ENCODE results near the gene INSYN1.

DNA sequence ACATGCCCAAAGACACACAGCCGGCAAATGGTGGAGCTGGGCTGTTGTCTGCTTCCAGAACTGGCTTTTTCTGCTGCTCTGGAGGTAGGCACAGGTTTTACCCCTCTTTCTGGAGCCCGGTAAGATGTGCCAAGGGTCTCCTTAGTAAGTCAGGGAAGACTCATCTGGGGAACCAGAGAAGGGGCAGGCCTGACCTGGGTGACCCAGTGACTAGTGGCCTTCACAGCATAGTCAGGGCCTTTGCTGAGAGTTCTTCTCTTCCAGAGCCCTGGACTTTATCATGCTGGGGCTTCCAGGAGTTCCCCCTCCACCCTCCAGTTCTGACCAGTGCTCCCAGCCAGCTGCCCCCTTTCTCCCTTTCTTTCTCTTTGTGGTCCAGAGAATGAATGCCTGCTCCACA is 65.8 kb downstream of the INSYN1 start:
- TF ChIP-seq, protein P1, sequence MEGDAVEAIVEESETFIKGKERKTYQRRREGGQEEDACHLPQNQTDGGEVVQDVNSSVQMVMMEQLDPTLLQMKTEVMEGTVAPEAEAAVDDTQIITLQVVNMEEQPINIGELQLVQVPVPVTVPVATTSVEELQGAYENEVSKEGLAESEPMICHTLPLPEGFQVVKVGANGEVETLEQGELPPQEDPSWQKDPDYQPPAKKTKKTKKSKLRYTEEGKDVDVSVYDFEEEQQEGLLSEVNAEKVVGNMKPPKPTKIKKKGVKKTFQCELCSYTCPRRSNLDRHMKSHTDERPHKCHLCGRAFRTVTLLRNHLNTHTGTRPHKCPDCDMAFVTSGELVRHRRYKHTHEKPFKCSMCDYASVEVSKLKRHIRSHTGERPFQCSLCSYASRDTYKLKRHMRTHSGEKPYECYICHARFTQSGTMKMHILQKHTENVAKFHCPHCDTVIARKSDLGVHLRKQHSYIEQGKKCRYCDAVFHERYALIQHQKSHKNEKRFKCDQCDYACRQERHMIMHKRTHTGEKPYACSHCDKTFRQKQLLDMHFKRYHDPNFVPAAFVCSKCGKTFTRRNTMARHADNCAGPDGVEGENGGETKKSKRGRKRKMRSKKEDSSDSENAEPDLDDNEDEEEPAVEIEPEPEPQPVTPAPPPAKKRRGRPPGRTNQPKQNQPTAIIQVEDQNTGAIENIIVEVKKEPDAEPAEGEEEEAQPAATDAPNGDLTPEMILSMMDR (IDR thresholded peaks at IDR 0.05): no peak
- TF ChIP-seq POLR2A (IDR thresholded peaks at IDR 0.05) (no peak), POLR2AphosphoS5 (IDR thresholded peaks at IDR 0.05) (no peak)

Measured in sigmoid colon (tissue), 4 donors.